ENCODE data around the gene HTR3C. TPM values are rescaled to one million over a fixed set of nuclear protein-coding genes. Genes with fewer than 3 reads are reported as not detected.

Gene HTR3C
- total RNA-seq, 1 experiment from 2014 or later = not detected

DNA sequence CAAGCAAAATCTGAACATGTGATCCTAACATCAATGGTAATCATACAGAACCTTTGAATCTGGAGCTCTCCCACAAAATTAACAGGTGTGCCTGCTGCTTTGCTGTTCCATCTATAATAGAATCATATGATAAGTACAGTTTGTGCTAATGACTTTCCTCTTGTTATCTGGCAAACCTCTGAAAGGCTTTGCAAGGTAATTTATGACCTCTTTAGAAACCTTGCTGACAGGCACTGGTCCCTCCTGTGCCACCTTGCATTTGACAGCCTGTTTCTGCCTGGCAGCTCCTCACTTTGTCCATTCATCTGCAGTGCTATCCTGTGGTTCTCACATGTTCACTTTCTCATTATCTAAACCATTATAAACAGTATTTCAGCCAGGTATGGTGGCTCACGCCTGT, 10.2 kb upstream of the HTR3C start:
- no peaks in the 10 kb centered on the region for H3K36me3 Mint-ChIP-seq (ENCODE audit: insufficient read depth, unreplicated experiment)
- TF ChIP-seq, protein P1, sequence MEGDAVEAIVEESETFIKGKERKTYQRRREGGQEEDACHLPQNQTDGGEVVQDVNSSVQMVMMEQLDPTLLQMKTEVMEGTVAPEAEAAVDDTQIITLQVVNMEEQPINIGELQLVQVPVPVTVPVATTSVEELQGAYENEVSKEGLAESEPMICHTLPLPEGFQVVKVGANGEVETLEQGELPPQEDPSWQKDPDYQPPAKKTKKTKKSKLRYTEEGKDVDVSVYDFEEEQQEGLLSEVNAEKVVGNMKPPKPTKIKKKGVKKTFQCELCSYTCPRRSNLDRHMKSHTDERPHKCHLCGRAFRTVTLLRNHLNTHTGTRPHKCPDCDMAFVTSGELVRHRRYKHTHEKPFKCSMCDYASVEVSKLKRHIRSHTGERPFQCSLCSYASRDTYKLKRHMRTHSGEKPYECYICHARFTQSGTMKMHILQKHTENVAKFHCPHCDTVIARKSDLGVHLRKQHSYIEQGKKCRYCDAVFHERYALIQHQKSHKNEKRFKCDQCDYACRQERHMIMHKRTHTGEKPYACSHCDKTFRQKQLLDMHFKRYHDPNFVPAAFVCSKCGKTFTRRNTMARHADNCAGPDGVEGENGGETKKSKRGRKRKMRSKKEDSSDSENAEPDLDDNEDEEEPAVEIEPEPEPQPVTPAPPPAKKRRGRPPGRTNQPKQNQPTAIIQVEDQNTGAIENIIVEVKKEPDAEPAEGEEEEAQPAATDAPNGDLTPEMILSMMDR (IDR thresholded peaks at IDR 0.05; ENCODE audit: unreplicated experiment) = no peak
- H3K4me3 Mint-ChIP-seq (ENCODE audit: low read depth, unreplicated experiment) = no peak overlapping the region
- no peak for DNase-seq
- no peaks in the 10 kb centered on the region for H3K4me1 Mint-ChIP-seq (ENCODE audit: low read depth, unreplicated experiment)
- CTCF ChIA-PET = interaction anchor here (0.6 kb wide), 1 partner anchor 52 kb away, joined by 4 read pairs; no protein-coding TSS in a partner anchor
- BruUV-seq (replicated peaks) = no TSS peak
- no peak overlapping the region for H3K27ac Mint-ChIP-seq (ENCODE audit: unreplicated experiment)
- intact Hi-C loops (cut with micrococcal nuclease; ENCODE audit: unreplicated experiment) = loop anchor here (5.0 kb wide), 3 partner anchors 95 to 245 kb away; partner anchors contain the start of gene EIF2B5
- peaks cover 38% of the 10 kb centered on the region for H3K27me3 Mint-ChIP-seq (ENCODE audit: unreplicated experiment)
- H3K9me3 Mint-ChIP-seq (ENCODE audit: low read depth, unreplicated experiment) = no peaks in the 10 kb centered on the region

DNA sequence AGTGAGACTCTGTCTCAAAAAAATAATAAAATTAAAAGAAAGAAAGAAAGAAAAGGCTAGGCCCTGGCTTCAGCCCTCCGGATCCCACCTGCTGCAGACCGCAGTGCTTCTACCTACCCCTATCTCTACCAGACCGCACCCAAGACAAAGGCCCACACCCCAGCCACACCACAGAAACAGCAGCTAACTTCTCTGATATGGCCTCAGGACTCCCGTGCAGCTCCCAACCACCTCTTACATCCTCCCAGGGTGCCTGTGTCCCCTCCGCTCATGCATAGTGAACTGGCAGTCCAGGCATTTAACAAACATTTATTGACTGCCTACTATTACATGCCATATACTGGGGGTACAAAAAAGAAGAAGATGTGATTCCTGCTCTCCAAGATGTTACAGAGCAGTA, 6.9 kb upstream of the HTR3C start:
- BruUV-seq (replicated peaks) = no TSS peak
- Mint-ChIP-seq H3K9me3 (ENCODE audit: low read depth, unreplicated experiment) (no peaks in the 10 kb centered on the region), H3K4me3 (ENCODE audit: low read depth, unreplicated experiment) (no peak overlapping the region), H3K27me3 (ENCODE audit: unreplicated experiment) (peaks cover 27% of the 10 kb centered on the region), H3K4me1 (ENCODE audit: low read depth, unreplicated experiment) (no peaks in the 10 kb centered on the region), H3K36me3 (ENCODE audit: insufficient read depth, unreplicated experiment) (no peaks in the 10 kb centered on the region), H3K27ac (ENCODE audit: unreplicated experiment) (no peak overlapping the region)
- TF ChIP-seq, protein P1 (IDR thresholded peaks at IDR 0.05; ENCODE audit: unreplicated experiment) = no peak
- DNase-seq = no peak
- intact Hi-C loops (cut with micrococcal nuclease; ENCODE audit: unreplicated experiment) = no loop called here
- CTCF ChIA-PET = no interaction called here

DNA sequence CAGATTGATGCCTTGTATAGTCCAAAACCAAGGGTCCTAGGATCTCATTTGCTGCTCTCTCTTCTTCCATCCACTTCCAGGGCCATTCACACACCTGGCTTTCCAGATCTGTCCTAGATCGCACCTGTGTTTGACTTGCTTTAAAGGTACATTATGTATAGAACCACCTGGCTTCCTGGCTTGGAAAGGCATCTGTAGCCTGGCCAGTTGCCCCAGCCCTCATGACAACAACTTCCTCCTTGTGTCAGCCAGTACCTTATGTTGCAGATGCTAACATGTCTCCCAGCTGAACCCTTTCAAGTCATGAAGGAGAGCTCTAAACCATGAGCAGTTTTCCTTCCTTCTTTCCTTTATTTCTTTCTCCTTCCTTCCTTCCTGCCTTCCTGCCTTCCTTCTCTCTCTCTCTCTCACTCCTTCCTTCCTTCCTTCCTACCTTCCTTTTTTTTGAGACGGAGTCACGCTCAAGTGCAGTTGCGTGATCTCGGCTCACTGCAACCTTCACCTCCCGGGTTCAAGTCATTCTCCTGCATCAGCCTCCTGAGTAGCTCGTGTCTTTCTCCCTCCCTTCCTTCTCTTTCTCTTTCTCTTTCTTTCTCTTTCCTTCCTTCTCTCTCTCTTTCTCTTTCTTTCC, 2.5 kb upstream of the HTR3C start:
- TF ChIP-seq, protein P1 (IDR thresholded peaks at IDR 0.05; ENCODE audit: unreplicated experiment) = no peak
- no peak overlapping the region for H3K27ac Mint-ChIP-seq (ENCODE audit: unreplicated experiment)
- CTCF ChIA-PET = no interaction called here
- H3K4me1 Mint-ChIP-seq (ENCODE audit: low read depth, unreplicated experiment) = no peaks in the 10 kb centered on the region
- no TSS peak for BruUV-seq (replicated peaks)
- H3K36me3 Mint-ChIP-seq (ENCODE audit: insufficient read depth, unreplicated experiment) = no peaks in the 10 kb centered on the region
- H3K4me3 Mint-ChIP-seq (ENCODE audit: low read depth, unreplicated experiment) = no peak overlapping the region
- no peak for DNase-seq
- no peaks in the 10 kb centered on the region for H3K9me3 Mint-ChIP-seq (ENCODE audit: low read depth, unreplicated experiment)
- H3K27me3 Mint-ChIP-seq (ENCODE audit: unreplicated experiment) = peaks cover 68% of the 10 kb centered on the region
- intact Hi-C loops (cut with micrococcal nuclease; ENCODE audit: unreplicated experiment) = no loop called here

DNA sequence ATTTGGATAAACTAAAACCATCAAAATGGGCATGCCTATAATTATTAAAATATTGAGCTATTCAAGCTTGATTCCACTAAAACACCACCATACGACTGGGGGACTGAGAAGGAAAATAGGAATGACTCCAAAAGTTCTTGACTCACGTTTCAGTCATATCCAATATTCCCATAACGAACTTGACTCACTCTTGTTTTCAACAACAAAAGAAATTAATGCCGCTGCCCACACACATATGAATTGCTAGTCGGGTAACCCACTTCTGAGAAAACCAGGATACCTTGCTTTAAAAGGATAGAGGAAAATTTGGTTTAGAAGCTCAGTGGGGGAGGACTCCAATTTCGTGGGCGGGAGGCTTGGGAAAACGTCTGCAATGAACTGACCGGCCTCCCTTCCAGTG, 5.2 kb downstream of the HTR3C start:
- Mint-ChIP-seq H3K4me1 (ENCODE audit: low read depth, unreplicated experiment) (no peaks in the 10 kb centered on the region), H3K27me3 (ENCODE audit: unreplicated experiment) (peaks cover 55% of the 10 kb centered on the region), H3K36me3 (ENCODE audit: insufficient read depth, unreplicated experiment) (no peaks in the 10 kb centered on the region), H3K4me3 (ENCODE audit: low read depth, unreplicated experiment) (no peak overlapping the region), H3K27ac (ENCODE audit: unreplicated experiment) (no peak overlapping the region), H3K9me3 (ENCODE audit: low read depth, unreplicated experiment) (no peaks in the 10 kb centered on the region)
- no peak for DNase-seq
- no TSS peak for BruUV-seq (replicated peaks)
- TF ChIP-seq, protein P1 (IDR thresholded peaks at IDR 0.05; ENCODE audit: unreplicated experiment) = no peak
- intact Hi-C loops (cut with micrococcal nuclease; ENCODE audit: unreplicated experiment) = no loop called here
- CTCF ChIA-PET = interaction anchor here (1.8 kb wide), 1 partner anchor 40 kb away, joined by 4 read pairs; the partner anchor contains the start of gene ABCC5
